Measurements from ENCODE around the gene GJB2.

DNA sequence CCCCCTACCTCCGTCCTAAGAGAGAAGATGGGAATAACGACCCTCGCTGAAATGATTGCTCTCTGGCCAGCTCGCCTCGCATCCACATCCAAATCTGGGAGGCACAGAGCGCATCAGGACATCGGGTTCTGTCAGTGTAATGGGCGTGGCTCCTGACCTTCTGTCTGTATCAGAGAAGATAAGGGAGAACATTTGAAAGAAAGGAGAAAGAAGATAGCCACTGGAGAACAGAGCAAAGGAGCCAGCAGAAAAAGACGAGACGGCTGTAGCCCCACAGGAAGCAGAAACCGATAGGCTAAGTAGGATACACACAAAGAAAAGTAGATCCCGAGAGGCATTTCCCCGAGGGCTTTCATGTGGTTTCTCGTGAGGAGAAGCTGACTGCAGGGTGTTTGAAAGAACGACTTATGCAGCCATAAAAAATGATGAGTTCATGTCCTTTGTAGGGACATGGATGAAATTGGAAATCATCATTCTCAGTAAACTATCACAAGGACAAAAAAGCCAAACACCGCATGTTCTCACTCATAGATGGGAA, 14.0 kb upstream of the GJB2 start:
- TF ChIP-seq, protein P1, sequence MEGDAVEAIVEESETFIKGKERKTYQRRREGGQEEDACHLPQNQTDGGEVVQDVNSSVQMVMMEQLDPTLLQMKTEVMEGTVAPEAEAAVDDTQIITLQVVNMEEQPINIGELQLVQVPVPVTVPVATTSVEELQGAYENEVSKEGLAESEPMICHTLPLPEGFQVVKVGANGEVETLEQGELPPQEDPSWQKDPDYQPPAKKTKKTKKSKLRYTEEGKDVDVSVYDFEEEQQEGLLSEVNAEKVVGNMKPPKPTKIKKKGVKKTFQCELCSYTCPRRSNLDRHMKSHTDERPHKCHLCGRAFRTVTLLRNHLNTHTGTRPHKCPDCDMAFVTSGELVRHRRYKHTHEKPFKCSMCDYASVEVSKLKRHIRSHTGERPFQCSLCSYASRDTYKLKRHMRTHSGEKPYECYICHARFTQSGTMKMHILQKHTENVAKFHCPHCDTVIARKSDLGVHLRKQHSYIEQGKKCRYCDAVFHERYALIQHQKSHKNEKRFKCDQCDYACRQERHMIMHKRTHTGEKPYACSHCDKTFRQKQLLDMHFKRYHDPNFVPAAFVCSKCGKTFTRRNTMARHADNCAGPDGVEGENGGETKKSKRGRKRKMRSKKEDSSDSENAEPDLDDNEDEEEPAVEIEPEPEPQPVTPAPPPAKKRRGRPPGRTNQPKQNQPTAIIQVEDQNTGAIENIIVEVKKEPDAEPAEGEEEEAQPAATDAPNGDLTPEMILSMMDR (IDR thresholded peaks at IDR 0.05 in 8 of 11, conservative IDR thresholded peaks at IDR 0.05 in 3 of 11), result no peak
- TF ChIP-seq POLR2AphosphoS5 (IDR thresholded peaks at IDR 0.05) (no peak), POLR2A (IDR thresholded peaks at IDR 0.05) (no peak)
